BE2C (cell line): ENCODE measurements around the gene RGS14.

Source experiments
- DNase-seq: peaks from one replicate; pipeline ENCODE4 v3.0.0-alpha.2; 2020
- H3K27me3 ChIP-seq: fragments of 250-450 bp; sonication (Bioruptor Pico); 2 replicates; pipeline ENCODE4 v1.5.1; 2020; ENCODE audit warnings: mild to moderate bottlenecking
- H3K36me3 ChIP-seq: fragments of 250-450 bp; sonication (Bioruptor Pico); 2 replicates; pipeline ENCODE4 v1.5.1; 2020; ENCODE audit warnings: mild to moderate bottlenecking
- H3K4me1 ChIP-seq: fragments of 250-450 bp; sonication (Bioruptor Pico); 2 replicates; pipeline ENCODE4 v1.5.1; 2020
- H3K4me3 ChIP-seq: 2 replicates; pipeline ENCODE4 v1.5.1; 2011; ENCODE audit warnings: low read depth, low read length
- H3K9me3 ChIP-seq: fragments of 250-450 bp; sonication (Bioruptor Pico); 2 replicates; pipeline ENCODE4 v1.5.1; 2020
- TF ChIP-seq, protein P1 (sequence below): IDR thresholded peaks from 2 replicates; pipeline ENCODE4 v1.5.1; 2012; ENCODE audit warnings: mild to moderate bottlenecking, low read depth, low read length

The RGS14 gene

DNA sequence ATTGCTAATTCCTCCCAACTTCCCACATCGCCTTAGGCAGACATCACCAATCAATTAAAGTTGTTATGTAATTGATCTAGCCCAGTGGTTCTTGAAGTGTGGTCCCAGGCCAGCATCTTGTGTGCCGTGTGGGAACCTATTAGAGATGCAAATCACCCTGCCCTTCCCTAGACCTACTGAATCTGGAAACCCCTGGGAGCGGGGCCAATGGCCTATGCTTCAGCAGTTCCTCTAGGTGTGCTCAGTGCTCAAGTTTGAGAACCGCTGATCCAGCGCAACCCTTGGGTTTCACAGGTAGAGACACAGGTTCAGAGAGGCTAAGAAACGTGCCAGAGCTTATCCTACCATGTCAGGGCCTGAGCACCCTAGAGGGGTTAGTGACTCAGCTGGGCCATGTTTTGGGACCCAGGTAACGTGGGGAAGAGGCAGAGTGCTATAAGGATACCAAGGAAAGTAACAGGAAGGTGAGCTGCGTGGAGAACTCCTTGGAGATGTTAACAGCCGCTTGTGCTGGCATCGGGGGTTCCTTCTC is 30.9 kb downstream of the RGS14 start:
- no peak for DNase-seq
- Histone ChIP-seq H3K27me3 (no peaks in the 10 kb centered on the region), H3K4me1 (no peaks in the 10 kb centered on the region), H3K9me3 (no peaks in the 10 kb centered on the region), H3K4me3 (no peak overlapping the region), H3K36me3 (no peaks in the 10 kb centered on the region)
- TF ChIP-seq, protein P1, sequence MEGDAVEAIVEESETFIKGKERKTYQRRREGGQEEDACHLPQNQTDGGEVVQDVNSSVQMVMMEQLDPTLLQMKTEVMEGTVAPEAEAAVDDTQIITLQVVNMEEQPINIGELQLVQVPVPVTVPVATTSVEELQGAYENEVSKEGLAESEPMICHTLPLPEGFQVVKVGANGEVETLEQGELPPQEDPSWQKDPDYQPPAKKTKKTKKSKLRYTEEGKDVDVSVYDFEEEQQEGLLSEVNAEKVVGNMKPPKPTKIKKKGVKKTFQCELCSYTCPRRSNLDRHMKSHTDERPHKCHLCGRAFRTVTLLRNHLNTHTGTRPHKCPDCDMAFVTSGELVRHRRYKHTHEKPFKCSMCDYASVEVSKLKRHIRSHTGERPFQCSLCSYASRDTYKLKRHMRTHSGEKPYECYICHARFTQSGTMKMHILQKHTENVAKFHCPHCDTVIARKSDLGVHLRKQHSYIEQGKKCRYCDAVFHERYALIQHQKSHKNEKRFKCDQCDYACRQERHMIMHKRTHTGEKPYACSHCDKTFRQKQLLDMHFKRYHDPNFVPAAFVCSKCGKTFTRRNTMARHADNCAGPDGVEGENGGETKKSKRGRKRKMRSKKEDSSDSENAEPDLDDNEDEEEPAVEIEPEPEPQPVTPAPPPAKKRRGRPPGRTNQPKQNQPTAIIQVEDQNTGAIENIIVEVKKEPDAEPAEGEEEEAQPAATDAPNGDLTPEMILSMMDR = no peak

DNA sequence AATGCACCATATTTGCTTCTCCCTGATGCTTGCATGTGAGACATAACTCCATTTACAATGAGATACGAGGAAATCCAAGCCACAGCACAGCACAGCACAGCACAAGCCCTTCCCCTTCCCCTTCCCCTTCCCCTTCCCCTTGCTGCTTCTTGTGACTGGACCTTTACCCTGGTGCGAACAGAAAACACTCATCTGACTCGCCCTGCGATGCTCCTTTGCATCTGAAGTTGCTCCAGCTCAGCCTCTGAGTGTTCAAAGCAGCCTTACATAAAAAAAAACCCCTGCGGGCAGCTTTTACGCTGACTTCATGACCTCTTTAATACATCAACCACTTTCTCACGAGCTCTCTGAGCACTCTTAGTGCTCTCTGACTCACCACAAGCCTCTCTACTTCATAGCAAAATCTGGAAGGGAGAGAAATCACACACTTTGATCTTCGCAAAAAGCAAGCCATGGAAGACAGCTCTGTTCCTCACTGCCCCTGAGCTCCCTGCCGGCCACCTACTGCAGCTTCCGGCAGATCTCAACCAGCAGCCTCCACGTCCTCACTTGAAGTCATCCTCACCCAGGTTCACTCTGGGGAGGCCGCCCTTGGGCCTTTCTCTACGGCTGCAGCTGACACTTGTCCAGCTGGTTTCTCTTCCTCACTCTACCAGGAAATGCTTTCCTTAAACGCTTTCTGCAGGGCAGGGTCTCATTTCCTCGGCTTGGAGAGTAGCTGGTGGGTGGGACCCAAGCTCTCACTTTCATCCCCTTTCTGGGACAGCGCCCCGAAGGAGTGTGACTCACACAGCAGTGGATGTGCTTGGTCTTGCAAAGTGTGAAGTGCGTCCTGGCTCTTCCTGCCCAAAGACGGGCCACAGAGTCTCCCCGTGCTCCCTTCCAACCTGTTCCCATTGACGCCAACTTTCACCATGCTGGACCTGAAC is 31.8 kb downstream of the RGS14 start:
- TF ChIP-seq, protein P1 = no peak
- H3K4me1 ChIP-seq = no peaks in the 10 kb centered on the region
- no peak for DNase-seq
- no peaks in the 10 kb centered on the region for H3K27me3 ChIP-seq
- H3K4me3 ChIP-seq = no peak overlapping the region
- no peaks in the 10 kb centered on the region for H3K9me3 ChIP-seq
- no peaks in the 10 kb centered on the region for H3K36me3 ChIP-seq

DNA sequence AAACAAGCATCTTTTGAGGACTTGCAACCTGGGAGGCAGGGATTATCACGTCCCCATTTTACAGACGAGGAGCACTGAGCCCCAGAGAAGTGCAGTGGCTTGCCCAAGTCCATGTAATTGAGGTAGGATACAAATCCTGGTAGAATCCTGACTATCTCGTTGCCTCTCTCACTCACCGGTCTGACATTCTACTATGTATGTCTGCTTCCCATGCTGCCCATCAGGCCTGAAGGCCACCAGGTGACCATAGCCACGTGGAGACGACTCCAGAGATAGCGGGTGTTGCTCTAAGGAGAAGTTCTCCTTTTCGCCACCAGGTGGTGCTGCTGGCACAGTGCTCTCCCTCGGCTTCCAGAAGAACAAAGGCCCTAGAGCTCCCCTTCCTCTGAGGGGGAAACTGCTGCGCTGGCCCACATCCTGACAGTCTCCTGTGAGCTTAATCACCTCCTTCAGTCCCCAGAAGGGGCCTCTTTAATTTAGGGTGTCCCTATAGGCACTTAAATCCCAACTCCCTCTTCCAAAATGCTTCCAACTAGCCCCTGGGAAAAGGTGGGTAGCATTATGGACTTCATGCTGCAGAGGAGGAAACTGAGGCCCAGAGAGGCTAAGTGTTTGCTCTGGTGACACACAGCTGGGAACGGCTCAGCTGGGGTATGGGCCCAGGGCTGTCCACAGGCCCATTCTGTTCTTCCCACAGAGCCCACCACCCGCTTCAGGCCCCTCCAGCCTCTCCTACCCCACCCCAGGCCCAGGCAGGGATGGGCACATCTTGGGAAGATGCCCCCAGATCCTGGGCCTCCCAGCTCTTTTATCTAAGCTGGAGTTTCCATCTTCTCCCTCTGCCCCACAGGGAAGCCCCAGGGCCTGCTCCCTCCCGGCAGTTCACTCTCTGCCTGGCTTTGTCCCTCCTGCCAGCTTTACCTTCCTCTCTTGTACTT is 32.9 kb downstream of the RGS14 start:
- Histone ChIP-seq H3K4me3 (no peak overlapping the region), H3K4me1 (no peaks in the 10 kb centered on the region)
- DNase-seq = peak; percentile 87

DNA sequence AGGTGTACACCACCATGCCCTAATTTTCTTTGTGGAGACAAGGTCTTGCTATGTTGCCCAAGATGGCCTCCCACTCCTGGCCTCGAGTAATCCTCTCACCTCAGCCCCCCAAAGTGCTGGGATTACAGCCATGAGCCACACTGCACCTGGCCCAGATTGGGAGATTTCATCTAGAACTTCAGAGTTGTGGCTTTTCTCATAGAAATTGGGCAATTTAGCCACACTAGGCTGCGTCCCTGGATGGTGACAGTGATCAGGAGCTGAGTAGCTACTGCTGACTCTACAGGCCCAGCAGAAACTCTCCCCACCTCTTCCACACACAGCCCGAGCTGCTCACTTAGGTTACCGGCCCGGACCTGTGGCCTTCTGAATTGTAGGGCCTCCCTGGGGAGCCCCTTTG is 35.0 kb downstream of the RGS14 start:
- Histone ChIP-seq H3K9me3 (no peaks in the 10 kb centered on the region), H3K36me3 (no peaks in the 10 kb centered on the region), H3K27me3 (no peaks in the 10 kb centered on the region), H3K4me1 (no peaks in the 10 kb centered on the region), H3K4me3 (no peak overlapping the region)
- TF ChIP-seq, protein P1 = no peak
- no peak for DNase-seq

More for the DNA sequence above, 32.9 kb downstream of the RGS14 start:
- TF ChIP-seq, protein P1 = peak; percentile 99
- Histone ChIP-seq H3K27me3 (no peaks in the 10 kb centered on the region), H3K36me3 (no peaks in the 10 kb centered on the region), H3K9me3 (no peaks in the 10 kb centered on the region)

DNA sequence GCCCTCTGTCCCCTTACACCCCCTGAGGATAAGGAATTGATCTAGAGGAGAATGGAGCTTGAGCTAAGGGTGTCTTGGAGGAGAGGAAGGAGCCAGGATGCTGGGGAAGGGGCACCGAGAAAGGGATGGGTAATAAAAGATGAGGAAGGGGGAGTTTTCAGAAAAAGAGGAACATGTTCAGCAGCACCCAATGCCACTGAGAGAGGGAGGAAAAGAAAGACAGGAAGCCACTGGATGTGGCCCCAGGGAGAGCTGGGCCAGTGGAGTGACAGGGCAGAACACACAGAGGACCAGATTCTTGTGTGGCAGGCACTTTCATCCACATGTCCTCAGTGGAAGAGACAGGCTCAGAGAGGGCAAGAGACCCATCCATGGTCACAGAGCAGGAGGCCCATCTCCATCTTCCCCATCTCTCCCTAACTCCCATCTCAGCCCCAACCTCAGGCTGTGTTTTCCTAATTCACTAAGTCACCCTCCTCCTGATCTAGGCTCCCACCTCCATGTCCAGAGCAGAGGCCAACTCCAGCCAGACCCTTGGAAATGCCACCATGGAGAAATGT is 35.6 kb downstream of the RGS14 start:
- no peaks in the 10 kb centered on the region for H3K36me3 ChIP-seq
- DNase-seq = no peak
- H3K4me3 ChIP-seq = no peak overlapping the region
- TF ChIP-seq, protein P1 = no peak
- no peaks in the 10 kb centered on the region for H3K9me3 ChIP-seq
- no peaks in the 10 kb centered on the region for H3K4me1 ChIP-seq
- no peaks in the 10 kb centered on the region for H3K27me3 ChIP-seq
